HEK293 (cell line): Measurements from ENCODE around the gene ZEB2.

Experiments used
- CTCF ChIA-PET: fragments of 350-600 bp; formaldehyde crosslinking; extraction: SDS; loops from one replicate; lab custom pipeline; 2021; ENCODE audit warnings: antibody characterized with exemption; lab: Yijun Ruan, JAX
- POLR2A ChIA-PET: fragments of 300-600 bp; formaldehyde crosslinking; extraction: SDS; loops from one replicate; lab custom pipeline; 2020; ENCODE audit warnings: antibody characterized with exemption, inconsistent platforms; lab: Yijun Ruan, JAX
- H3K27ac ChIP-seq: fragments of 200-500 bp; sonication (Bioruptor generic); 2 replicates; pipeline ENCODE4 v1.5.1; 2014; ENCODE audit warnings: low read depth, low read length, control low read depth, inconsistent platforms; ENCODE audit errors: extremely low read depth
- H3K36me3 ChIP-seq, 2 experiments: fragments of 200-500 bp in 1 of 2; sonication (Bioruptor generic) in 1 of 2; 1 replicate in 1 of 2; 2 replicates in 1 of 2; pipeline ENCODE4 v1.5.1; 2014 to 2017; ENCODE audit warnings: inconsistent platforms in 2 of 2, low read length in 2 of 2; ENCODE audit not compliant: control insufficient read depth in 2 of 2, insufficient read depth in 1 of 2
- H3K4me1 ChIP-seq: fragments of 200-500 bp; sonication (Bioruptor generic); 2 replicates; pipeline ENCODE4 v1.5.1; 2014; ENCODE audit warnings: mild to moderate bottlenecking, low read length, inconsistent platforms; ENCODE audit not compliant: control insufficient read depth, insufficient read depth
- H3K4me3 ChIP-seq: 2 replicates; pipeline ENCODE4 v1.5.1; 2011; ENCODE audit warnings: low read depth, mild to moderate bottlenecking, control low read depth, low read length, moderate library complexity
- H3K9me3 ChIP-seq: fragments of 200-500 bp; sonication (Bioruptor generic); 2 replicates; pipeline ENCODE4 v1.5.1; 2014; ENCODE audit warnings: low read depth, low read length, inconsistent platforms; ENCODE audit not compliant: control insufficient read depth, insufficient read depth
- FEZF1 ChIP-seq: fragments of 450-650 bp; formaldehyde crosslinking; IDR thresholded peaks from 2 replicates; pipeline ENCODE4 v1.5.1; 2016; ENCODE audit warnings: missing biosample characterization, missing genetic modification characterization
- OSR2 ChIP-seq: fragments of 450-650 bp; formaldehyde crosslinking; IDR thresholded peaks from 2 replicates; pipeline ENCODE4 v1.5.1; 2016; ENCODE audit warnings: missing biosample characterization, missing genetic modification characterization
- ZBTB17 ChIP-seq: fragments of 450-650 bp; formaldehyde crosslinking; IDR thresholded peaks from 2 replicates; pipeline ENCODE4 v1.5.1; 2016; ENCODE audit warnings: missing biosample characterization, missing genetic modification characterization
- ZBTB49 ChIP-seq: fragments of 450-650 bp; formaldehyde crosslinking; IDR thresholded peaks from 2 replicates; pipeline ENCODE4 v1.5.1; 2016; ENCODE audit warnings: missing biosample characterization, missing genetic modification characterization, low read depth
- ZEB2 ChIP-seq: fragments of 450-650 bp; formaldehyde crosslinking; IDR thresholded peaks from 2 replicates; pipeline ENCODE4 v1.5.1; 2016; ENCODE audit warnings: missing biosample characterization, missing genetic modification characterization
- ZFP3 ChIP-seq: fragments of 450-650 bp; formaldehyde crosslinking; IDR thresholded peaks from 2 replicates; pipeline ENCODE4 v1.5.1; 2016; ENCODE audit warnings: low read depth, missing biosample characterization, missing genetic modification characterization
- ZNF146 ChIP-seq: fragments of 450-650 bp; formaldehyde crosslinking; IDR thresholded peaks from 2 replicates; pipeline ENCODE4 v1.5.1; 2016; ENCODE audit warnings: missing biosample characterization, missing genetic modification characterization
- ZNF239 ChIP-seq: fragments of 450-650 bp; formaldehyde crosslinking; IDR thresholded peaks from 2 replicates; pipeline ENCODE4 v1.5.1; 2016; ENCODE audit warnings: missing biosample characterization, missing genetic modification characterization
- ZNF394 ChIP-seq: fragments of 450-650 bp; formaldehyde crosslinking; IDR thresholded peaks from 2 replicates; pipeline ENCODE4 v1.5.1; 2016; ENCODE audit warnings: missing biosample characterization, missing genetic modification characterization, mild to moderate bottlenecking, moderate library complexity, borderline replicate concordance
- ZNF48 ChIP-seq: fragments of 450-650 bp; formaldehyde crosslinking; IDR thresholded peaks from 2 replicates; pipeline ENCODE4 v1.5.1; 2016; ENCODE audit warnings: missing biosample characterization, missing genetic modification characterization
- ZNF529 ChIP-seq: fragments of 450-650 bp; formaldehyde crosslinking; IDR thresholded peaks from 2 replicates; pipeline ENCODE4 v1.5.1; 2017; ENCODE audit warnings: missing genetic modification characterization, missing biosample characterization; ENCODE audit not compliant: insufficient replicate concordance
- ZNF549 ChIP-seq: fragments of 450-650 bp; IDR thresholded peaks from 2 replicates; pipeline ENCODE4 v1.5.1; 2018; ENCODE audit warnings: missing biosample characterization, missing genetic modification characterization, mild to moderate bottlenecking, inconsistent platforms, moderate library complexity
- ZNF596 ChIP-seq: fragments of 450-650 bp; IDR thresholded peaks from 2 replicates; pipeline ENCODE4 v1.5.0; 2018; ENCODE audit warnings: missing biosample characterization, mild to moderate bottlenecking, missing genetic modification characterization, moderate library complexity
- ZNF610 ChIP-seq: fragments of 450-650 bp; formaldehyde crosslinking; IDR thresholded peaks from 2 replicates; pipeline ENCODE4 v1.5.1; 2016; ENCODE audit warnings: missing biosample characterization, missing genetic modification characterization, borderline replicate concordance
- ZNF654 ChIP-seq: fragments of 450-650 bp; formaldehyde crosslinking; IDR thresholded peaks from 2 replicates; pipeline ENCODE4 v1.5.1; 2016; ENCODE audit warnings: low read depth, missing biosample characterization, missing genetic modification characterization
- ZNF692 ChIP-seq: fragments of 450-650 bp; formaldehyde crosslinking; IDR thresholded peaks from 2 replicates; pipeline ENCODE4 v1.5.1; 2016; ENCODE audit warnings: missing biosample characterization, missing genetic modification characterization
- ZNF843 ChIP-seq: fragments of 450-650 bp; formaldehyde crosslinking; IDR thresholded peaks from 2 replicates; pipeline ENCODE4 v1.5.1; 2016; ENCODE audit warnings: missing biosample characterization, missing genetic modification characterization
- TF ChIP-seq, protein P1 (sequence below): fragments of 450-650 bp; formaldehyde crosslinking; IDR thresholded peaks from 2 replicates; pipeline ENCODE4; 2016; ENCODE audit warnings: missing biosample characterization, missing genetic modification characterization
- TF ChIP-seq, protein P2 (sequence below): fragments of 450-650 bp; formaldehyde crosslinking; IDR thresholded peaks from 2 replicates; pipeline ENCODE4 v1.5.1; 2016; ENCODE audit warnings: missing biosample characterization, missing genetic modification characterization
- TF ChIP-seq, protein P3 (sequence below): fragments of 450-650 bp; formaldehyde crosslinking; IDR thresholded peaks from 2 replicates; pipeline ENCODE4 v1.5.1; 2016; ENCODE audit warnings: missing biosample characterization, missing genetic modification characterization

The ZEB2 gene

DNA sequence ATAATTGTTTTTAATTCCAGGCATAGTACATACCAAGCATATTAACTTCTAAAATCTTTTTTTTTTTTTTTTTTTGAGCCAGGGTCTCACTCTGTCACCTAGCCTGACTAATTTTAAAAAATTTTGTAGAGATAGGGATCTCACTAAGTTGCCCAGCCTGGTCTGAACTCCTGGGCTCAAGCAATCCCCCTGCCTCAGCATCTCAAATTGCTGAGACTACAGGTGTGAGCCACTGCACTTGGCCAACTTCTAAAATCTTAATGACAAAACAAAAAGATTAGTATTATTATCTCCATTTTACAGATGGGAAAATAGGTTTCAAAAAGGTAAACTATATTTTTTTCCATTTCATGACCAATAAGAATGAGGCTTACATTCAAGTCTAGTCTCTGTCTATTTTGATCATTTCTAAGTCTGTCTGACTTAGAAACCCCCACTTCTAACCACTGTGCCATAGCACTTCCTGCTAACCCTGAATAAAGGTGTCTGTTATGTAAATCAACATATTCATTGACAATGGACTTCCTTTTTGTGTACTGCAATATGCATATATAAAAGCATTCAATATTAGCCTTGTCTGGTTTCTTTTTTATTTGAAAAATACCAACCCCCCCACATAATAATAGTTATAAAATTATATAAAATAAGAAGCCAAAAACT is 28.7 kb upstream of the ZEB2 start:
- H3K4me3 ChIP-seq = no peak overlapping the region

GRCh38 chr2:144548088-144548487 is 28.2 kb upstream of the ZEB2 start:
- TF ChIP-seq ZNF610 (tag by site-specific recombination) (no peak), ZNF239 (tag by site-specific recombination) (no peak), ZNF654 (tag by site-specific recombination) (no peak), ZNF48 (tag by site-specific recombination) (no peak), ZBTB17 (no peak), ZNF394 (tag by site-specific recombination) (no peak), ZBTB49 (tag by site-specific recombination) (no peak), ZNF692 (tag by site-specific recombination) (no peak)
- TF ChIP-seq, protein P1, sequence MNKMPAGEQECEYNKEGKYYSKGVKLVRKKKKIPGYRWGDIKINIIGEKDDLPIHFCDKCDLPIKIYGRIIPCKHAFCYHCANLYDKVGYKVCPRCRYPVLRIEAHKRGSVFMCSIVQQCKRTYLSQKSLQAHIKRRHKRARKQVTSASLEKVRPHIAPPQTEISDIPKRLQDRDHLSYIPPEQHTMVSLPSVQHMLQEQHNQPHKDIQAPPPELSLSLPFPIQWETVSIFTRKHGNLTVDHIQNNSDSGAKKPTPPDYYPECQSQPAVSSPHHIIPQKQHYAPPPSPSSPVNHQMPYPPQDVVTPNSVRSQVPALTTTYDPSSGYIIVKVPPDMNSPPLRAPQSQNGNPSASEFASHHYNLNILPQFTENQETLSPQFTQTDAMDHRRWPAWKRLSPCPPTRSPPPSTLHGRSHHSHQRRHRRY = no peak
- POLR2A ChIA-PET = no interaction called here
- no peak overlapping the region for H3K4me3 ChIP-seq

More for the DNA sequence above, 28.7 kb upstream of the ZEB2 start:
- Histone ChIP-seq H3K36me3 (no peaks in the 10 kb centered on the region), H3K4me1 (peaks cover 8% of the 10 kb centered on the region), H3K27ac (no peak overlapping the region), H3K9me3 (no peaks in the 10 kb centered on the region)
- CTCF ChIA-PET = no interaction called here
- POLR2A ChIA-PET = no interaction called here
- TF ChIP-seq ZNF549 (tag by site-specific recombination) (no peak), FEZF1 (tag by site-specific recombination) (no peak), ZEB2 (tag by site-specific recombination) (no peak), ZNF146 (tag by site-specific recombination) (no peak), ZNF843 (tag by site-specific recombination) (no peak), ZNF596 (tag by site-specific recombination) (no peak), ZNF529 (tag by site-specific recombination) (no peak), ZFP3 (tag by site-specific recombination) (no peak), OSR2 (tag by site-specific recombination) (no peak)
- TF ChIP-seq, protein P2, sequence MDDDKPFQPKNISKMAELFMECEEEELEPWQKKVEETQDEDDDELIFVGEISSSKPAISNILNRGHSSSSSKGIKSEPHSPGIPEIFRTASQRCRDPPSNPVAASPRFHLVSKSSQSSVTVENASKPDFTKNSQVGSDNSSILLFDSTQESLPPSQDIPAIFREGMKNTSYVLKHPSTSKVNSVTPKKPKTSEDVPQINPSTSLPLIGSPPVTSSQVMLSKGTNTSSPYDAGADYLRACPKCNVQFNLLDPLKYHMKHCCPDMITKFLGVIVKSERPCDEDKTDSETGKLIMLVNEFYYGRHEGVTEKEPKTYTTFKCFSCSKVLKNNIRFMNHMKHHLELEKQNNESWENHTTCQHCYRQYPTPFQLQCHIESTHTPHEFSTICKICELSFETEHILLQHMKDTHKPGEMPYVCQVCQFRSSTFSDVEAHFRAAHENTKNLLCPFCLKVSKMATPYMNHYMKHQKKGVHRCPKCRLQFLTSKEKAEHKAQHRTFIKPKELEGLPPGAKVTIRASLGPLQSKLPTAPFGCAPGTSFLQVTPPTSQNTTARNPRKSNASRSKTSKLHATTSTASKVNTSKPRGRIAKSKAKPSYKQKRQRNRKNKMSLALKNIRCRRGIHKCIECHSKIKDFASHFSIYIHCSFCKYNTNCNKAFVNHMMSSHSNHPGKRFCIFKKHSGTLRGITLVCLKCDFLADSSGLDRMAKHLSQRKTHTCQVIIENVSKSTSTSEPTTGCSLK (tag by site-specific recombination) = no peak
- TF ChIP-seq, protein P3, sequence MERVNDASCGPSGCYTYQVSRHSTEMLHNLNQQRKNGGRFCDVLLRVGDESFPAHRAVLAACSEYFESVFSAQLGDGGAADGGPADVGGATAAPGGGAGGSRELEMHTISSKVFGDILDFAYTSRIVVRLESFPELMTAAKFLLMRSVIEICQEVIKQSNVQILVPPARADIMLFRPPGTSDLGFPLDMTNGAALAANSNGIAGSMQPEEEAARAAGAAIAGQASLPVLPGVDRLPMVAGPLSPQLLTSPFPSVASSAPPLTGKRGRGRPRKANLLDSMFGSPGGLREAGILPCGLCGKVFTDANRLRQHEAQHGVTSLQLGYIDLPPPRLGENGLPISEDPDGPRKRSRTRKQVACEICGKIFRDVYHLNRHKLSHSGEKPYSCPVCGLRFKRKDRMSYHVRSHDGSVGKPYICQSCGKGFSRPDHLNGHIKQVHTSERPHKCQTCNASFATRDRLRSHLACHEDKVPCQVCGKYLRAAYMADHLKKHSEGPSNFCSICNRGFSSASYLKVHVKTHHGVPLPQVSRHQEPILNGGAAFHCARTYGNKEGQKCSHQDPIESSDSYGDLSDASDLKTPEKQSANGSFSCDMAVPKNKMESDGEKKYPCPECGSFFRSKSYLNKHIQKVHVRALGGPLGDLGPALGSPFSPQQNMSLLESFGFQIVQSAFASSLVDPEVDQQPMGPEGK (tag by site-specific recombination) = no peak
- TF ChIP-seq, all 188 proteins: peak for 0

More at GRCh38 chr2:144548088-144548487, 28.2 kb upstream of the ZEB2 start:
- Histone ChIP-seq H3K27ac (no peak overlapping the region), H3K36me3 (no peaks in the 10 kb centered on the region), H3K4me1 (peaks cover 7% of the 10 kb centered on the region), H3K9me3 (no peaks in the 10 kb centered on the region)
- CTCF ChIA-PET = no interaction called here
